Endothelial cell of umbilical vein (primary cell): ENCODE results near the gene PKNOX2. TPM values are rescaled to one million over a fixed set of nuclear protein-coding genes. Genes with fewer than 3 reads are reported as not detected.

Experiments used
- BruUV-seq: library from RNA; stranded (reverse); fragments of 400-500 nt; replicated peaks from 2 replicates; lab custom pipeline; 2021; lab: Mats Ljungman, UMichigan
- CTCF ChIA-PET: fragments of 300-600, 350-600 bp; sonication (Branson Sonifier 250); formaldehyde crosslinking; loops from one replicate; lab custom pipeline; 2021; ENCODE audit warnings: antibody characterized with exemption, inconsistent platforms; lab: Charles Lee
- POLR2A ChIA-PET: fragments of 300-600, 350-600 bp; sonication (Branson Sonifier 250); formaldehyde crosslinking; loops from one replicate; lab custom pipeline; 2021; ENCODE audit warnings: antibody characterized with exemption, inconsistent platforms; lab: Charles Lee
- DNase-seq: peaks from one replicate; pipeline ENCODE4 v3.0.0-alpha.2; 2011; ENCODE audit warnings: low read depth, low spot score
- FAIRE-seq: peaks from 2 replicates; lab custom pipeline; 2011; peaks lifted over from hg19 to GRCh38; lab: Jason Lieb, UNC
- H2AFZ ChIP-seq: 2 replicates; pipeline ENCODE4 v1.6.0; 2012; ENCODE audit warnings: low read depth, low read length, control low read depth, inconsistent platforms
- H3K27ac ChIP-seq: 2 replicates; pipeline ENCODE4 v1.5.1; 2011; ENCODE audit warnings: low read depth, mild to moderate bottlenecking, control low read depth, low read length, moderate library complexity; ENCODE audit not compliant: insufficient read depth
- H3K27me3 ChIP-seq, 2 experiments: 2 replicates each; pipeline versions ENCODE4 v1.6.0 to v1.6.1; 2011; ENCODE audit warnings: low read length in 2 of 2, mixed read lengths in 1 of 2; ENCODE audit not compliant: control insufficient read depth in 2 of 2, insufficient read depth in 2 of 2
- H3K36me3 ChIP-seq, 2 experiments: 2 replicates in 1 of 2; 3 replicates in 1 of 2; pipeline ENCODE4 v1.5.1; 2011; ENCODE audit warnings: low read length in 2 of 2, mild to moderate bottlenecking in 1 of 2, moderate library complexity in 1 of 2; ENCODE audit not compliant: control insufficient read depth in 2 of 2, insufficient read depth in 2 of 2; ENCODE audit errors: extremely low read depth in 1 of 2
- H3K4me1 ChIP-seq: 3 replicates; pipeline ENCODE4 v1.5.1; 2011; ENCODE audit warnings: mild to moderate bottlenecking, low read length; ENCODE audit not compliant: control insufficient read depth, insufficient read depth; ENCODE audit errors: extremely low read depth
- H3K4me2 ChIP-seq: 2 replicates; pipeline ENCODE4 v1.6.1; 2011; ENCODE audit warnings: low read length, control low read depth, mixed read lengths; ENCODE audit not compliant: insufficient read depth
- H3K4me3 ChIP-seq, 3 experiments: fragments of 200-600 bp in 1 of 3; sonication (generic), shearing (Covaris generic) in 1 of 3; replicated peaks in 1 of 3; 2 replicates each; pipeline ENCODE4 v1.5.1; 2011 to 2016; ENCODE audit warnings: control low read depth in 3 of 3, low read length in 3 of 3, mild to moderate bottlenecking in 2 of 3, inconsistent platforms in 1 of 3, low read depth in 1 of 3, moderate library complexity in 1 of 3; ENCODE audit not compliant: insufficient read depth in 1 of 3
- H3K79me2 ChIP-seq: 2 replicates; pipeline ENCODE4 v1.6.0; 2012; ENCODE audit warnings: low read length, inconsistent platforms; ENCODE audit not compliant: control insufficient read depth, insufficient read depth
- H3K9ac ChIP-seq: replicated peaks from 2 replicates; pipeline ENCODE3; 2011; ENCODE audit warnings: low read length, control low read depth; ENCODE audit not compliant: insufficient read depth; ENCODE audit errors: extremely low read depth
- H3K9me1 ChIP-seq: replicated peaks from 3 replicates; pipeline ENCODE4 v1.6.0; 2011; ENCODE audit warnings: mild to moderate bottlenecking, low read length; ENCODE audit not compliant: control insufficient read depth, insufficient read depth; ENCODE audit errors: extremely low read depth
- H3K9me3 ChIP-seq: replicated peaks from 2 replicates; pipeline ENCODE4 v1.5.1; 2012; ENCODE audit warnings: low read length, inconsistent platforms; ENCODE audit not compliant: control insufficient read depth, insufficient read depth
- H4K20me1 ChIP-seq: replicated peaks from 2 replicates; pipeline ENCODE3; 2011; ENCODE audit warnings: mild to moderate bottlenecking, low read length; ENCODE audit not compliant: control insufficient read depth, insufficient read depth; ENCODE audit errors: extremely low read depth
- CTCF ChIP-seq, 2 donors: IDR thresholded peaks; 1 replicate in 1 of 2; 2 replicates in 1 of 2; pipeline ENCODE4 v1.5.1; 2011; ENCODE audit warnings: low read length in 2 of 2, mild to moderate bottlenecking in 2 of 2, moderate library complexity in 2 of 2, control low read depth in 1 of 2, inconsistent platforms in 1 of 2, low read depth in 1 of 2; ENCODE audit not compliant: insufficient read depth in 1 of 2; ENCODE audit errors: extremely low read depth in 1 of 2
- EZH2 ChIP-seq: IDR thresholded peaks from 2 replicates; pipeline ENCODE4 v1.6.1; 2012; ENCODE audit warnings: borderline replicate concordance, low read depth, mild to moderate bottlenecking, moderate library complexity, low read length, inconsistent platforms; ENCODE audit not compliant: severe bottlenecking
- FOS ChIP-seq: IDR thresholded peaks from 2 replicates; pipeline ENCODE4 v1.6.1; 2011; ENCODE audit warnings: mild to moderate bottlenecking, low read length, moderate library complexity, borderline replicate concordance; ENCODE audit not compliant: insufficient read depth
- GATA2 ChIP-seq: IDR thresholded peaks from 2 replicates; pipeline ENCODE4 v1.7.0; 2011; ENCODE audit warnings: low read depth, mild to moderate bottlenecking, moderate library complexity, mixed read lengths, low read length; ENCODE audit not compliant: insufficient read length, insufficient read depth
- JUN ChIP-seq: IDR thresholded peaks from 2 replicates; pipeline ENCODE4 v1.6.1; 2011; ENCODE audit warnings: borderline replicate concordance, low read depth; ENCODE audit not compliant: insufficient read length, insufficient read depth
- MAX ChIP-seq: IDR thresholded peaks from 2 replicates; pipeline ENCODE4 v1.6.1; 2011; ENCODE audit not compliant: insufficient read depth, insufficient read length
- MYC ChIP-seq: IDR thresholded peaks from one replicate; pipeline ENCODE4 v1.6.1; 2011; ENCODE audit warnings: mild to moderate bottlenecking, low read depth, low read length
- POLR2A ChIP-seq: IDR thresholded peaks from 2 replicates; pipeline ENCODE4 v1.6.1; 2012; ENCODE audit warnings: low read depth, mild to moderate bottlenecking, control low read depth, low read length
- POLR2AphosphoS5 ChIP-seq: IDR thresholded peaks from 2 replicates; pipeline ENCODE4 v1.6.1; 2012; ENCODE audit warnings: low read depth, mild to moderate bottlenecking, control low read depth, low read length, moderate library complexity; ENCODE audit not compliant: insufficient read depth
- dilution Hi-C: fragments of 300-500 bp; cut with MboI; formaldehyde crosslinking; loops from one replicate; pipeline ENCODE4 v1.15.0; 2019; ENCODE audit warnings: low sequenced_read_pairs; ENCODE audit not compliant: extremely low pct_ligation_motif_present
- intact Hi-C: fragments of 100-400 bp; cut with micrococcal nuclease; formaldehyde crosslinking; loops from one replicate; pipeline ENCODE4 v1.10.0; 2022
- polyA plus RNA-seq, 4 experiments: library from polyadenylated mRNA; depleted of rRNA in 3 of 4; stranded (reverse) in 3 of 4; unstranded in 1 of 4; fragments of >200 nt; gene quantifications; 2 replicates each; pipeline versions ENCODE4 v1.2.1 to v1.2.3, GENCODE V29; 2011 to 2012; ENCODE audit warnings: missing spikeins in 1 of 4
- total RNA-seq: library from RNA; stranded (reverse); gene quantifications from 2 replicates; pipeline ENCODE4 v1.2.3, GENCODE V29; 2021

Gene PKNOX2
- total and polyA plus RNA-seq, 2 donors (not counting 3 experiments of a cell fraction or from before 2014, with no cell fraction given), result 0.11 to 0.91 TPM

GRCh38 chr11:125448136-125448535 is 283.6 kb downstream of the PKNOX2 start:
- Histone ChIP-seq H4K20me1 (no peaks in the 10 kb centered on the region), H3K9me1 (no peaks in the 10 kb centered on the region), H2AFZ (no peak overlapping the region), H3K4me3 (no peak overlapping the region), H3K27me3 (no peaks in the 10 kb centered on the region), H3K9ac (no peak overlapping the region), H3K9me3 (no peaks in the 10 kb centered on the region), H3K27ac (no peak overlapping the region), H3K79me2 (no peaks in the 10 kb centered on the region), H3K4me1 (peaks cover 7% of the 10 kb centered on the region), H3K36me3 (no peaks in the 10 kb centered on the region), H3K4me2 (no peak overlapping the region)
- ChIA-PET CTCF (interaction anchor here (1.6 kb wide), 1 partner anchor 18 kb away, joined by 5 read pairs; no protein-coding TSS in a partner anchor), POLR2A (no interaction called here)
- TF ChIP-seq MYC (no peak), EZH2 (no peak), FOS (no peak), GATA2 (no peak), MAX (no peak), POLR2A (no peak), CTCF (IDR thresholded peaks at IDR 0.05; ENCODE audit: extremely low read depth in 1 of 2, insufficient read depth in 1 of 2, low read depth in 1 of 2, low read length in 2 of 2) (no peak), JUN (no peak), POLR2AphosphoS5 (no peak)
- no TSS peak for BruUV-seq
- intact Hi-C loops (no loop called here), dilution Hi-C loops (no loop called here)
- no peak for FAIRE-seq
- DNase-seq, result no peak
